Fibroblast of lung (primary cell): ENCODE results near the gene VENTX. TPM values are rescaled to one million over a fixed set of nuclear protein-coding genes. Genes with fewer than 3 reads are reported as not detected.

ENCODE experiments used
- DNase-seq, 2 donors: peaks; one replicate each; pipeline versions ENCODE4 v3.0.0 to v3.0.0-alpha.2; 2010; ENCODE audit warnings: low read depth in 2 of 2
- H2AFZ ChIP-seq: 2 replicates; pipeline ENCODE4 v1.5.1; 2012; ENCODE audit warnings: low read length, control low read depth, inconsistent platforms
- H3K27ac ChIP-seq: 2 replicates; pipeline ENCODE4 v1.5.1; 2011; ENCODE audit warnings: low read length, control low read depth; ENCODE audit not compliant: insufficient read depth
- H3K27me3 ChIP-seq: 2 replicates; pipeline ENCODE4 v1.5.1; 2011; ENCODE audit warnings: mild to moderate bottlenecking, low read length; ENCODE audit not compliant: control insufficient read depth, insufficient read depth
- H3K36me3 ChIP-seq: 2 replicates; pipeline ENCODE4 v1.5.1; 2011; ENCODE audit warnings: low read length; ENCODE audit not compliant: control insufficient read depth, insufficient read depth
- H3K4me1 ChIP-seq: 2 replicates; pipeline ENCODE4 v1.5.1; 2011; ENCODE audit warnings: low read length; ENCODE audit not compliant: control insufficient read depth, insufficient read depth; ENCODE audit errors: extremely low read depth
- H3K4me2 ChIP-seq: 2 replicates; pipeline ENCODE4 v1.5.1; 2011; ENCODE audit warnings: low read length, control low read depth; ENCODE audit not compliant: insufficient read depth; ENCODE audit errors: extremely low read depth
- H3K4me3 ChIP-seq, 4 experiments: fragments of 200-600 bp in 1 of 4; sonication (generic) in 1 of 4; replicated peaks in 1 of 4; 2 replicates each; pipeline ENCODE4 v1.5.1; 2011 to 2016; ENCODE audit warnings: low read length in 4 of 4, low read depth in 3 of 4, mild to moderate bottlenecking in 3 of 4, control low read depth in 2 of 4, inconsistent platforms in 1 of 4, mixed read lengths in 1 of 4; ENCODE audit not compliant: insufficient read depth in 1 of 4; ENCODE audit errors: control extremely low read depth in 1 of 4
- H3K79me2 ChIP-seq: 2 replicates; pipeline ENCODE4 v1.5.1; 2012; ENCODE audit warnings: mild to moderate bottlenecking, low read length, inconsistent platforms; ENCODE audit not compliant: control insufficient read depth, insufficient read depth
- H3K9ac ChIP-seq: 2 replicates; pipeline ENCODE4 v1.5.1; 2011; ENCODE audit warnings: mild to moderate bottlenecking, low read length, control low read depth; ENCODE audit not compliant: insufficient read depth
- H3K9me3 ChIP-seq: 2 replicates; pipeline ENCODE4 v1.5.1; 2012; ENCODE audit warnings: low read depth, low read length; ENCODE audit not compliant: control insufficient read depth, insufficient read depth
- H4K20me1 ChIP-seq: 2 replicates; pipeline ENCODE4 v1.5.1; 2011; ENCODE audit warnings: low read length; ENCODE audit not compliant: control insufficient read depth, insufficient read depth; ENCODE audit errors: extremely low read depth
- CTCF ChIP-seq, 2 donors: IDR thresholded peaks in 1 of 2; conservative IDR thresholded peaks in 1 of 2; 1 replicate in 1 of 2; 2 replicates in 1 of 2; pipeline ENCODE4 v1.5.1; 2011 to 2012; ENCODE audit warnings: low read length in 2 of 2, control low read depth in 1 of 2, inconsistent platforms in 1 of 2, low read depth in 1 of 2, mild to moderate bottlenecking in 1 of 2
- EZH2 ChIP-seq: IDR thresholded peaks from 2 replicates; pipeline ENCODE4 v1.5.1; 2012; ENCODE audit warnings: low read length, control low read depth, mild to moderate bottlenecking; ENCODE audit errors: missing control alignments
- polyA plus RNA-seq, 2 donors: library from polyadenylated mRNA; depleted of rRNA in 1 of 2; stranded (reverse) in 1 of 2; unstranded in 1 of 2; fragments of >200 nt; gene quantifications; 2 replicates each; pipeline ENCODE4 v1.2.1, GENCODE V29; 2011 to 2012; ENCODE audit warnings: missing spikeins in 1 of 2
- total RNA-seq: library from RNA; depleted of rRNA; stranded (reverse); fragments of >200 nt; gene quantifications from 2 replicates; pipeline ENCODE4 v1.2.1, GENCODE V29; 2014

VENTX gene
- total and polyA plus RNA-seq, 2 donors (not counting 1 experiment from before 2014, with no cell fraction given) = not detected

GRCh38 chr10:133196221-133196915, 41.3 kb upstream of the VENTX start:
- Histone ChIP-seq H2AFZ (no peak overlapping the region), H3K27ac (no peak overlapping the region), H3K4me2 (no peak overlapping the region), H3K4me3 (no peak overlapping the region), H4K20me1 (no peaks in the 10 kb centered on the region), H3K4me1 (no peaks in the 10 kb centered on the region), H3K9ac (no peak overlapping the region), H3K36me3 (no peaks in the 10 kb centered on the region), H3K9me3 (no peaks in the 10 kb centered on the region), H3K79me2 (no peaks in the 10 kb centered on the region), H3K27me3 (no peaks in the 10 kb centered on the region)
- TF ChIP-seq EZH2 (no peak), CTCF (conservative IDR thresholded peaks at IDR 0.05 in 1 of 2, IDR thresholded peaks at IDR 0.05 in 1 of 2; ENCODE audit: low read depth in 1 of 2, low read length in 2 of 2) (no peak)
- DNase-seq = no peak

- no peak overlapping the region for H3K4me3 ChIP-seq
- H3K36me3 ChIP-seq = no peaks in the 10 kb centered on the region
- no peak overlapping the region for H3K9ac ChIP-seq
- no peak for DNase-seq
- no peaks in the 10 kb centered on the region for H3K27me3 ChIP-seq
- H3K27ac ChIP-seq = no peak overlapping the region
- no peak overlapping the region for H2AFZ ChIP-seq
- H3K79me2 ChIP-seq = no peaks in the 10 kb centered on the region
- no peaks in the 10 kb centered on the region for H3K4me1 ChIP-seq
- TF ChIP-seq EZH2 (no peak), CTCF (conservative IDR thresholded peaks at IDR 0.05 in 1 of 2, IDR thresholded peaks at IDR 0.05 in 1 of 2; ENCODE audit: low read depth in 1 of 2, low read length in 2 of 2) (no peak)
- H4K20me1 ChIP-seq = no peaks in the 10 kb centered on the region
- H3K9me3 ChIP-seq = no peaks in the 10 kb centered on the region
- no peak overlapping the region for H3K4me2 ChIP-seq
These were observed 40.5 kb upstream of the VENTX start for GRCh38 chr10:133196936-133197758.

- H3K4me2 ChIP-seq = no peak overlapping the region
- H3K79me2 ChIP-seq = no peaks in the 10 kb centered on the region
- no peaks in the 10 kb centered on the region for H3K4me1 ChIP-seq
- no peak overlapping the region for H3K9ac ChIP-seq
- no peak for TF ChIP-seq EZH2
- TF ChIP-seq CTCF (conservative IDR thresholded peaks at IDR 0.05 in 1 of 2, IDR thresholded peaks at IDR 0.05 in 1 of 2; ENCODE audit: low read depth in 1 of 2, low read length in 2 of 2) = no peak
- no peaks in the 10 kb centered on the region for H3K36me3 ChIP-seq
- DNase-seq = no peak
- H4K20me1 ChIP-seq = no peaks in the 10 kb centered on the region
- H3K27ac ChIP-seq = no peak overlapping the region
- H3K9me3 ChIP-seq = no peaks in the 10 kb centered on the region
- H3K27me3 ChIP-seq = no peaks in the 10 kb centered on the region
- no peak overlapping the region for H2AFZ ChIP-seq
- H3K4me3 ChIP-seq = no peak overlapping the region
These were observed 39.9 kb upstream of the VENTX start for GRCh38 chr10:133197786-133198185.
